Retinal pigment epithelial cell (primary cell): ENCODE data around the gene SLC26A6.

Source experiments
- DNase-seq: peaks from one replicate; pipeline ENCODE4 v3.0.0-alpha.2; 2010; ENCODE audit warnings: low read depth
- H3K4me3 ChIP-seq: 2 replicates; pipeline ENCODE4 v1.5.1; 2011; ENCODE audit warnings: mild to moderate bottlenecking, low read length, control low read depth, moderate library complexity
- TF ChIP-seq, protein P1 (sequence below): conservative IDR thresholded peaks from 2 replicates; pipeline ENCODE4 v1.5.1; 2011; ENCODE audit warnings: low read depth, low read length, control low read depth, inconsistent platforms

SLC26A6 gene

DNA sequence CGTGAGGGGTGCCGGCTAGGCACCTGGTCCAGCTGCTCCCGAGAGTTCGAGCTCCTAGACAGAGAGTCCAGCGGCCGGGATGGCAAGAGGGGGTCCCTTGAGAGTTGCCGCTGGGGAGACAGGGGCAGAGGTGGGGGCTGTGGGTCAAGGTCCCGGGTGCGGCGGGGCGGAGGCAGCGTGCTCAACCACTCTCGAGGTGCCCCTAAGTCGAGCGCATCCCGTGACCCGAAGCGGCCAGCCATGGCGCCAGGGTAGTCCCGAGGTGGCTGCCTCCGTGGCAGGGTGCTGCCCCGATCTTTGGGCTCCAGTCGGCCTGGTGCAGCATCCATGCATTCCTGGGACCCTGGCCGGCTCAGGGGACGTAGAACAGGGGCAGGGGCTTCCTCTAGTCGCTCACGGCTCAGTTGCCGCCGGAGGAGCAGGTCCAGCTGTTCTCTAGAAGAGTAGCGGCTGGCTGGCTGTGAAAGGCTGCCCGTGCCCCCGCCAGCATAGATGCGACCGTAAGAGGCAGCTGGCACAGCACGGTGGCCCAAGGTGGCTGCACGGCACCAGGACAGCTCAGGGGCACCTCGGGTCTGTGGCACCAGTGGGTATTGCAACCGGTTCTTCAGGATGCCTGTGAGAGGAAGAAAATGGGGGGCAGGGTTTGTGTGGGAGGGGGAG lies 4.8 kb upstream of the SLC26A6 start:
- no peak for DNase-seq
- H3K4me3 ChIP-seq: no peak overlapping the region
- TF ChIP-seq, protein P1, sequence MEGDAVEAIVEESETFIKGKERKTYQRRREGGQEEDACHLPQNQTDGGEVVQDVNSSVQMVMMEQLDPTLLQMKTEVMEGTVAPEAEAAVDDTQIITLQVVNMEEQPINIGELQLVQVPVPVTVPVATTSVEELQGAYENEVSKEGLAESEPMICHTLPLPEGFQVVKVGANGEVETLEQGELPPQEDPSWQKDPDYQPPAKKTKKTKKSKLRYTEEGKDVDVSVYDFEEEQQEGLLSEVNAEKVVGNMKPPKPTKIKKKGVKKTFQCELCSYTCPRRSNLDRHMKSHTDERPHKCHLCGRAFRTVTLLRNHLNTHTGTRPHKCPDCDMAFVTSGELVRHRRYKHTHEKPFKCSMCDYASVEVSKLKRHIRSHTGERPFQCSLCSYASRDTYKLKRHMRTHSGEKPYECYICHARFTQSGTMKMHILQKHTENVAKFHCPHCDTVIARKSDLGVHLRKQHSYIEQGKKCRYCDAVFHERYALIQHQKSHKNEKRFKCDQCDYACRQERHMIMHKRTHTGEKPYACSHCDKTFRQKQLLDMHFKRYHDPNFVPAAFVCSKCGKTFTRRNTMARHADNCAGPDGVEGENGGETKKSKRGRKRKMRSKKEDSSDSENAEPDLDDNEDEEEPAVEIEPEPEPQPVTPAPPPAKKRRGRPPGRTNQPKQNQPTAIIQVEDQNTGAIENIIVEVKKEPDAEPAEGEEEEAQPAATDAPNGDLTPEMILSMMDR: no peak

DNA sequence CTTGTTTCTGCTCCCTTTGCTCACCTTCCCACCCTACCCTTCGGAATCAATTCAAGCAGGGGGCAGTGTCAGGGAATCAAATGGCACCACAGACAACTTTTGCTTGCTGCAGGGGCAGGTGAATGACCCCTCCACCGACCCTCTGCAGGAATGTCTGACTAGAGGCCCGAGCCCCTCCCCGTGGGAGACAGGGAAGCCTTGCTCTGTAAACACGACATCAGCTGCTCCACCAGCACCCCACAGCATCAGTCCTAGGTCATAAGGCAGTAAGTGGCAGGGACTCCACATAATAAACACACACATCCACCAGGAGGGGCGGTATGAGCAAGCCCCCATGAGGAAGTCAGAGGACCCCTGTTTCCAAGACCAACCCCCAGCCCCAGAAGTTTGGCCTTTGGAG lies 2.0 kb upstream of the SLC26A6 start:
- DNase-seq: no peak
- no peak overlapping the region for H3K4me3 ChIP-seq
- TF ChIP-seq, protein P1: no peak

DNA sequence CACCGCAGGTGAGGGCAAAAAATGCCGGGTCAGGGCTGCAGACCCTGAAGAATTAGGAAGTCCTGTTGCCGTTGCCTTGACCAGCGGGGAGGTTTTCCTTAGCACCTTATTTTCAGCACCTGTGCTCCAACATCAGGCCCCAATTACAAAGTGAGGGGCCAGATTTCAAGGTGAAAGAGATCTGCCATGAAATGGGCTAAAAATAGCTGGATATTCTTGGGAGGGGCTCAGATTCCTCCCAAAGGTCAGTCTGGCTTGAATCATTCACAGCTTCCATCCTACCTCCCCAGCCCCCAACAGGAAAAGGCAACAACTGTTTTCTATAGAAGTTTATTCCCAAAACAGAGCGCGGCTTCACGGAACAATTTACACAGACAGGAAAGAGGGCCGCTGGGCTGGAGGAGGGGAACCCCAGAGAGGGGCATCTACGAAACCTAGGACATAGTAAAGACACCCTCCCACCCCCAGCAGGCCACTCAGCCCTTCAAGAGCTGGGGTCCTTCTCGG lies 941 bp upstream of the SLC26A6 start:
- peak overlapping the region; percentile 81 for H3K4me3 ChIP-seq
- TF ChIP-seq, protein P1: no peak
- no peak for DNase-seq

DNA sequence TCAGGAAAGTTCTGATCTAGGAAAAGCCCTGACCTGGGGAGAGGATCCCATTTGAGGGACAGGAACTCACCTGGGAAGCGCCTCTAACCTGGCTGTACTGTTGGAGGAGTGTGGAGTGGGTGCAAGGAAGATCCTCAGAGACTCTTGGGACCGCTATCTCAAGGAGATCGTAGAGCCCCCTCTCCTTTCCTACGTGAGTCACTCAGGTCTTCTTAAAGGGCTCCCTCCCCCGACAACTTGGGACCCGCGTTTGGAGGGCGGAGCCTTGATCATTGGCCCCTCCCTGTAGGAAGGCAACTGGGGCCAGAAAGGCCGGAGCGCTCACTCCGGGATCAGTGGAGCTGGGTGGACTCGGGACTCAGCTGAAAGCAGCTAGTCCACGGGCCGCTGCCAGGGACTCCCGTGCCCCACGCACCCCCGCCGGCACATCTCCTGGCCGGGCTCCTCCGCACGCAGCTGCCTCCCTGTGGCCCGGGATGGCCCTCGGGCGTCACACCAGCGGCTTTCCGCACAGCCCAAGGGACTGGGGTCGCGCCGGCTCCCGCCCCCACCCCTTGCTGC lies 520 bp downstream of the SLC26A6 start:
- TF ChIP-seq, protein P1: no peak
- peak overlapping the region; percentile 81 for H3K4me3 ChIP-seq
- DNase-seq: no peak

DNA sequence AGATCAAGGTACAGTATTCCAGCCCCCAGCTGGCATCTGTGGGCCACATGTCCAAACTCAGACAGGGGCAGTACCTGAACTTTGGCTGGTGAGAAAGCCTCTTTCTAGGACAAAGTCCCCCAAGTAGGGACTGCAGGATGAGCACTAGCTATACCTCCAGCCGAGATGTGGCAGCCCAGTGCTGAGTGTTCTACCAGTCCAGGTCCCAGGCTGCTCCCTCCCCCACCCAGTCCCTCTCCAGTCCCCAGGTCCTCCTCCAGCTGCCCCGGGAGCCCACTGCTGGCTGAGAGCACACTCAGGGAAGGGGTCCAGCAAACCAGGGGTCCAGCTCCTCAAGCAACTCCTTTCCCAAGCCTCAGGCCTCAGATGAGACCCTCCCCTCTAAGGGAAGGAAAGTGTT lies 1.5 kb downstream of the SLC26A6 start:
- TF ChIP-seq, protein P1: no peak
- no peak overlapping the region for H3K4me3 ChIP-seq

DNA sequence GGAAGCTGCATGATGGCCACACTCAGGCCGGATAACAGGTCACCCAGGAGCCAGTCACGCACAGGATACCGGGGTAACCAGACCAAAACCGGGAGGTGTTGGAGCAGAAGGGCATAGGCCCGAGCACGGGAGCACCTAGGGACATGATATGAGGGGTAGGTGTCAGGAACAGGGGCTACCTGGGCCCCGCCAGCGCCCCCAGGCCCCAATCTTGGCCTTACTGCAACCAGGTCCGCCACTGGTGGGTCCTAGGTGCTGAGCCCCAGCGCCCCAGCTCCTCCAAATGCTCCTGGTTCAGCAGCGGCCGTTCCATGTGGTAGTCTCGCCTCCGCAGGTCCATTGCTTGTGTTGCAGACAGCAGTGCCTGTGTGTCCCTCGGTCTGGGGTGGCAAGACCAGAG lies 2.0 kb downstream of the SLC26A6 start:
- no peak for DNase-seq
- H3K4me3 ChIP-seq: no peak overlapping the region
- TF ChIP-seq, protein P1: no peak

More for the DNA sequence above, 1.5 kb downstream of the SLC26A6 start:
- no peak for DNase-seq
